ENCODE measurements around the gene KCNG4.

DNA sequence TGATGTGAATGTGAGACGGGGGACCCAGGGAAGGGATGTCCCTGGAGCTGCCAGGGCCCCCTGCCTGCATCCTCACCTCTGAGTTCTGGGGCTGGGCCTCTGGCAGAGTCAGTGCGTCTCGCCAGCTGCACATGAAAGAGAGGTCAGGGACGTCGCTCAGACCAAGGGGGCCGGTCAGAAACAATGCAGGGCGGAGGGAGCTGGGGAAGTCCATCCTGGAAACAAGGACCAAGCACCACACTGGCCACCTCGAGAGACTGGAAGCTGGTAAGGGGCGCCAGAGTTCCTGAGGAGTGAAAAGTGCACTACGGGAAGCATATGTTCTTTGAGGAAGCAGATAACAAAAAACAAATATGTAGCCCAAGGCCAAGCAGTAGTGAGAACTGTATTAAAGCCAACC, 55.0 kb downstream of the KCNG4 start:
- no peak for TF ChIP-seq CTCF (IDR thresholded peaks at IDR 0.05)
- TF ChIP-seq EP300 (IDR thresholded peaks at IDR 0.05), result no peak
- no peak for TF ChIP-seq POLR2A (IDR thresholded peaks at IDR 0.05)

Measured in ovary (tissue), 3 donors.